IMR-90 (cell line): ENCODE measurements around the gene TRIM24.

Experiments used
- BHLHE40 ChIP-seq: fragments of 150-350 bp; IDR thresholded peaks from 2 replicates; pipeline ENCODE4 v1.6.1; 2016; ENCODE audit warnings: mild to moderate bottlenecking, low read depth, low read length
- CEBPB ChIP-seq: IDR thresholded peaks from 2 replicates; pipeline ENCODE4 v1.6.1; 2012; ENCODE audit warnings: low read depth, low read length, improper control_type of control experiment
- CTCF ChIP-seq: conservative IDR thresholded peaks from 2 replicates; pipeline ENCODE4 v1.5.1; 2012; ENCODE audit warnings: mild to moderate bottlenecking, low read depth, low read length, improper control_type of control experiment
- FOS ChIP-seq: fragments of 150-350 bp; IDR thresholded peaks from 2 replicates; pipeline ENCODE4 v1.6.1; 2016; ENCODE audit warnings: low read depth, low read length
- MAZ ChIP-seq: IDR thresholded peaks from 2 replicates; pipeline ENCODE4 v1.6.1; 2012; ENCODE audit warnings: low read depth, mild to moderate bottlenecking, low read length, improper control_type of control experiment, moderate library complexity, borderline replicate concordance
- MXI1 ChIP-seq: IDR thresholded peaks from 2 replicates; pipeline ENCODE4 v1.6.1; 2012; ENCODE audit warnings: low read depth, mild to moderate bottlenecking, low read length, moderate library complexity, borderline replicate concordance
- NFE2L2 ChIP-seq: fragments of 150-350 bp; IDR thresholded peaks from 2 replicates; pipeline ENCODE4 v1.6.1; 2016; ENCODE audit warnings: low read depth, mild to moderate bottlenecking, low read length
- POLR2A ChIP-seq: IDR thresholded peaks from 2 replicates; pipeline ENCODE4 v1.6.1; 2012; ENCODE audit warnings: mild to moderate bottlenecking, low read depth, low read length
- RCOR1 ChIP-seq: IDR thresholded peaks from 2 replicates; pipeline ENCODE4 v1.6.1; 2012; ENCODE audit warnings: mild to moderate bottlenecking, low read length, improper control_type of control experiment; ENCODE audit not compliant: insufficient replicate concordance
- SMC3 ChIP-seq: fragments of 150-350 bp; IDR thresholded peaks from 2 replicates; pipeline ENCODE4 v1.6.1; 2016; ENCODE audit warnings: low read depth, mild to moderate bottlenecking, antibody characterized with exemption, low read length, moderate library complexity

GRCh38 chr7:138616085-138616484, 156.0 kb downstream of the TRIM24 start:
- TF ChIP-seq CTCF (no peak), FOS (no peak), MAZ (no peak), POLR2A (no peak), NFE2L2 (no peak), RCOR1 (no peak), CEBPB (no peak), BHLHE40 (no peak), SMC3 (no peak), MXI1 (no peak)
